ENCODE data around the gene OR2L8.

OR2L8 gene

GRCh38 chr1:247998811-247999210 lies 50.2 kb downstream of the OR2L8 start:
- DNase-seq = no peak
